ENCODE results near the gene MAGI3. TPM values are rescaled to one million over a fixed set of nuclear protein-coding genes. Genes with fewer than 3 reads are reported as not detected.
"Not testable (repeated sequence)": the region's sequence is repeated elsewhere in the genome, so short reads cannot be mapped to it uniquely, and the experiment has no call there.

The MAGI3 gene
- total RNA-seq, 1 donor from 2014 or later = 22.3 TPM

DNA sequence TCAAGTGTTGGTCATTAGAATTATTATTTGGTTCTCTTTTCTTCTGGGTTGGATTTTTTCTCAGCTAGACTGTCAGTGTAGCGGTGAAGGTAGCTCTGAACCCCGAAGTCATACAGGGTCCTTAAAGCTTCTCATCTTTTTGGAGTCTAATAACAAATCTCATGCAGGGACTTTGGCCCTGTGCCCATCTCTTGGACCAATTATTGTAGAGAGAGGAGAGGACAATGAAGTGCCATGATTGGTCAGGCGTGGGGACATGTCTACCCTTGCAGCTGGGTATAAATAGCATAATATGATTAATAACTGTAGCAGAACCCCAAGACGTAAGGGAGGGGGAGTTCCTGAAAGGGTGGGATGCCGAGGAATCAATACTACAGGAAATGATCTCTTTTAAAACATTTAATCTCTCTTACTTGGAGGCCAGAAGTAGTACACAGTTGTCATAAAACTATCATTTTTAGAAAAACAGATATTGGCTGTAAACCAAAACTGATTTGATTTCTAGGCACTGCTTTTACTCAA, 8.8 kb downstream of the MAGI3 start:
- DNase-seq (ENCODE audit: low spot score) = no peak

GRCh38 chr1:113401067-113401466, 10.8 kb downstream of the MAGI3 start:
- no peak for DNase-seq (ENCODE audit: low spot score)

DNA sequence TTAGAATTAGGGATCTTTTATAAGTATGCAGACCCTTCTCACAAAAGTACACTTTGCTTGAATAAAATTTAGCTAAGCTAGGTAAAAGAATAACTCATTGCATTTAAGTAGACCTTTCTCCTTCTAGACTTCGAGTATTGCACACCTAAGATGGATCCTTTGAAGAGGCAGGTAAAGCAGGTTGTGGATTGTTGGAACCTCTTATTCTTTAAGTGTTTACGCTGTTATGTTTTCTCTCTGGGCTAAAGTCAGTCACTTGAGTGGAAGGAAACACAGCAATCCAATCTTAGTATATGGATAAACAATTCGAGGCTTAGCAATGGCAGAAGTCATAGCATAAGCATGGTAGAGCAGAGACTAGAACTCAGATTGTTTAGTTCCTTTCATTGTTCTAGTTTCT, 11.4 kb downstream of the MAGI3 start:
- no peak for DNase-seq (ENCODE audit: low spot score)

- DNase-seq (ENCODE audit: low spot score) = no peak
Observed at GRCh38 chr1:113403065-113403464, 12.8 kb downstream of the MAGI3 start.

GRCh38 chr1:113405573-113405972, 15.3 kb downstream of the MAGI3 start:
- no peak for DNase-seq (ENCODE audit: low spot score)

GRCh38 chr1:113406149-113406548, 15.8 kb downstream of the MAGI3 start:
- DNase-seq (ENCODE audit: low spot score) = not testable (repeated sequence)

GRCh38 chr1:113409363-113409762, 19.0 kb downstream of the MAGI3 start:
- DNase-seq (ENCODE audit: low spot score) = no peak

DNA sequence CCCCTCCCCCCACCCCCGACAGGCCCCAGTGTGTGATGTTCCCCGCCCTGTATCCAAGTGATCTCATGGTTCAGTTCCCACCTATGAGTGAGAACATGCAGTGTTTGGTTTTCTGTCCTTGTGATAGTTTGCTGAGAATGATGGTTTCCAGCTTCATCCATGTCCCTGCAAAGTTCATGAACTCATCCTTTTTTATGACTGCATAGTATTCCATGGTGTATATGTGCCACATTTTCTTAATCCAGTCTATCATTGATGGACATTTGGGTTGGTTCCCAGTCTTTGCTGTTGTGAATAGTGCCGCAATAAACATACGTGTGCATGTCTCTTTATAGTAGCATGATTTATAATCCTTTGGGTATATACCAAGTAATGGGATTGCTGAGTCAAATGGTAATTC, 21.7 kb downstream of the MAGI3 start:
- not testable (repeated sequence) for DNase-seq (ENCODE audit: low spot score)

DNA sequence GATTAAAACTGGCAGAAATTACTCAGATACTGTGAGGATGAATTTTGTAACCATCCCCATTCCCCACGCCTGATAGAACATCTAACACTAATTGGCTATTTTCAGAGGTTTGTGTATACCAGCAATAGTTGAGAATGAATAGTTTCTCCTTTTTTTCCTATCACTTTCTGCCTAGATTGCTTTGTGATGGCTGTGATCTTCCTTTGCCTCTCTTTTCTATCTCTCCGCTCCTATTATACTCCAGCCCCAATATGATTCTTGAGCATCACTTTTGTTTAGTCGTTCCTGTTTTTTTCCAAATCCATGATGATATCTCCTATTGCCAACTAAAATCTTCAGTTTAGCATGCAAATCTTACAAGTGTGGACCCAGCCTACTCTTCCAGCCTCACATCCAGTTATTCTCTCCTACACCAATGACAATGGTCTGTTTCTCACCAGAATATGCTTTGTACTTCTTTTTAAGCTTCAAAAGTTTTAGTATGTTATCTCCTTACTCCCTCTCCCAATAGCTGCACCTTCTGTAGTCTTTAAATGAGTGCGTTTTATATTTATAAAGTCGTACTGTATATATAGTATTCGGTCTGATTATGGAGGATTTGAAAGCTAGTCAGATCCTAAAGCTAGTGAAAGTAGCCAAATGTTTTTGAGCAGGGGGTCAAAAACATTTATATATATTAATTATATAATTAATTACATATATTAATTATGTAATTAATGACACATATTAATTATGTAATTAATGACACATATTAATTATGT, 25.2 kb downstream of the MAGI3 start:
- DNase-seq (ENCODE audit: low spot score) = no peak

GRCh38 chr1:113416071-113416470, 25.8 kb downstream of the MAGI3 start:
- not testable (repeated sequence) for DNase-seq (ENCODE audit: low spot score)

DNA sequence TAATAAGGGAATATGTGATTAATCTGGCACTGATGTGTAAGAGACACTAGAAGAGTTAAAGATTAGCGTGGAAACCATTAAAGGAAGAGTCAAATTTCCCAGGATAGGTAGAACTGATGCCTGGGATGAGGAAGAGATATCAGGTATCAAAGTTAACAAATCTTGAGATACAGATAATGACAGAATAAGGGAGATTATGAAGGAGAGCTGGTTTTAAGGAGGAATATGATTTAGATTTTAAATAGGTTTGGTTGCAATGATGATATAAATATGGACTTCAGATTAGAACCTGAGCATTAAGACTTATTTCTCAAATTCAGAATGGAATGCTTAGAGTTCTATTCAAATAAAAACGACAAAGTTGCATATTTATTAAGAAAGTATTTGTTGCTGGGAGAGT, 26.2 kb downstream of the MAGI3 start:
- DNase-seq (ENCODE audit: low spot score) = no peak

GRCh38 chr1:113422315-113423068, 32.2 kb downstream of the MAGI3 start:
- no peak for DNase-seq (ENCODE audit: low spot score)

GRCh38 chr1:113423826-113424225, 33.5 kb downstream of the MAGI3 start:
- DNase-seq (ENCODE audit: low spot score) = no peak

- no peak for DNase-seq (ENCODE audit: low spot score)
Observed at GRCh38 chr1:113429461-113430153, 39.3 kb downstream of the MAGI3 start.

- DNase-seq (ENCODE audit: low spot score) = no peak
Observed at GRCh38 chr1:113433184-113433583, 42.9 kb downstream of the MAGI3 start.

DNA sequence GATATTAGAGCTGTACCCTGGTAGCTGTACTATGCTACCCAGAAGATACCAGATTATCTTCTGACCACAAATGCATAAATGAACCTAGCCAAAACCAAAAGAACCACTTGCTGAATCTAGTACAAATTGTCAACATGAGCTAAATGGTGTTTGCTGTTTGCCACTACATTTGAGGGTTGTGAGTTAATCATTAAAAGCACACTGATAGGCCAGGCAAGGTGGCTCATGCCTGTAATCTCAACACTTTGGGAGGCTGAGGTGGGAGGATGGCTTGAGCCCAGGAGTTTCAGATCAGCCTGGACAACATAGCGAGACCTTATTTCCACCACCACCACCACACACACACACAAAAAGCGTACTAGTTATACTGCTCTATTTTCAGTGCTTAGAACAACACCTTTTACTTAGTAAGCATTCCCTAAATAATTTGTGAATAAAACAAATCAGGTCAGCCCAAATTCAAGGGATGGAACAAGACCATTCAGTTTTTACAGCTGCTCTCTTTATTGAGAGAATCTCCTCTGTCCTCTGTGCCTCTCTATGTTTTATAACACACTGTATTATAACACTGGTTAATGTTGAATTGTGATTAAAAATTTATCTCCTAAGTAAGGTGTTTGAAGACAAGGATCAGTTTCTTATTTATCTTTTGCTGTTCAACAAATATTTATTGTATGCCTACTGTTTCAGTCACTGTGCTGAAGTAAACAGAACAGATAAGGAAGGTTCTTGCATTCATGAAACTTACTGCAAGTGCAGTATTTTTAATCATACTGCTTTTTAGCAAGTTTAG, 44.0 kb downstream of the MAGI3 start:
- no peak for DNase-seq (ENCODE audit: low spot score)

- DNase-seq (ENCODE audit: low spot score) = no peak
Observed at GRCh38 chr1:113434874-113435175, 44.5 kb downstream of the MAGI3 start.

DNA sequence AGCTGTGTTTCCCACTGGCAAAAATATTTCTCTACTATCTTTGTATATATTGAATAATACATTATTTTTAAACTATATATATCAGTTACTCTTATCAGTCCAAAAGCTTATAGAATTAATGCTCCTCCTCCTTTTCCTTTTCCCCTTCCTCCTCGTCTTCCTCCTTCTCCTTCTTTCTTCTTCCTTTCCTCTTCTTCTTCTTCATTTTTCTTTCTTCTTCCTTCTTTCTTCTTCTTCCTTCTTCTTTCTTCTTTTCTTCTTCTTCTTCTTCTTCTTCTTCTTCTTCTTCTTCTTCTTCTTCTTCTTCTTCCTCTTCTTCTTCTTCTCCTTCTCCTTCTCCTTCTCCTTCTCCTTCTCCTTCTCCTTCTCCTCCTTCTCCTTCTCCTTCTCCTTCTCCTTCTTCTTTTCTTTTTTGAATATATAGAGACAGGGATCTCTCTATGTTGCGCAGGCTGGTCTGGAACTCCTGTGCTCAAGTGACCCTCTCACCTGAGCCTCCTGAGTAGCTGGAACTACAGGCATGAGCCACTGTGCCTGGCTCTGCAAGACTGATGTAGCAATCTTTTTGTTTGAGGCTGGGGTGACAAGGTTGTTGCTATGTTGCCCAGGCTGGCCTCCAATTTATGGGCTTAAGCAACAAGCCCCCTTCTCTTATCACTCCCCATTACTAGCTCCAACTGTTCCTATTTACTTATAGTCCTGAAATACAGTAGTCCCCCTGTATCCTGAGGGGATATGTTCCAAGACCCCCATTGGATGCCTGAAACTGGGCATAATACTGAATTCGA, 47.4 kb downstream of the MAGI3 start:
- no peak for DNase-seq (ENCODE audit: low spot score)

GRCh38 chr1:113438505-113439276, 48.4 kb downstream of the MAGI3 start:
- no peak for DNase-seq (ENCODE audit: low spot score)

GRCh38 chr1:113439277-113439670, 49.0 kb downstream of the MAGI3 start:
- no peak for DNase-seq (ENCODE audit: low spot score)

Measured in mucosa of gallbladder (tissue), 1 donor.